HepG2 (cell line): Measurements from ENCODE around the gene RBCK1. TPM values are rescaled to one million over a fixed set of nuclear protein-coding genes. Genes with fewer than 3 reads are reported as not detected.

Experiments
- ADNP ChIP-seq: sonication (generic); formaldehyde crosslinking; IDR thresholded peaks from 2 replicates; pipeline ENCODE4 v1.4.0; 2020; ENCODE audit warnings: missing genetic modification reagents
- CBX5 ChIP-seq: sonication (generic); formaldehyde crosslinking; IDR thresholded peaks from 2 replicates; pipeline ENCODE4 v1.4.0; 2020; ENCODE audit warnings: missing genetic modification reagents, borderline replicate concordance
- CHD2 ChIP-seq: IDR thresholded peaks from 2 replicates; pipeline ENCODE4 v1.6.1; 2011; ENCODE audit warnings: low read depth, low read length, improper control_type of control experiment
- EP300 ChIP-seq, 3 experiments: sonication (generic) in 1 of 3; formaldehyde crosslinking in 1 of 3; IDR thresholded peaks; 2 replicates each; pipeline versions ENCODE4 v1.5.1 to v1.6.1; 2011 to 2020; ENCODE audit warnings: low read depth in 2 of 3, low read length in 2 of 3, borderline replicate concordance in 1 of 3, improper control_type of control experiment in 1 of 3, mild to moderate bottlenecking in 1 of 3, missing genetic modification reagents in 1 of 3, moderate library complexity in 1 of 3
- GATA4 ChIP-seq: sonication (generic); IDR thresholded peaks from 2 replicates; pipeline ENCODE4 v1.6.1; 2016; ENCODE audit warnings: antibody characterized with exemption, low read depth, borderline replicate concordance
- HNF4G ChIP-seq, 2 experiments: sonication (generic) in 1 of 2; formaldehyde crosslinking in 1 of 2; IDR thresholded peaks; 2 replicates each; pipeline versions ENCODE4 v1.4.0 to v1.6.1; 2011 to 2020; ENCODE audit warnings: borderline replicate concordance in 2 of 2, low read depth in 2 of 2, mild to moderate bottlenecking in 2 of 2, low read length in 1 of 2, missing genetic modification reagents in 1 of 2, moderate library complexity in 1 of 2
- KLF13 ChIP-seq: sonication (generic); formaldehyde crosslinking; IDR thresholded peaks from 2 replicates; pipeline ENCODE4 v1.4.0; 2020; ENCODE audit warnings: mild to moderate bottlenecking, missing genetic modification reagents
- MEIS1 ChIP-seq: sonication (generic); formaldehyde crosslinking; IDR thresholded peaks from 2 replicates; pipeline ENCODE4 v1.9.0; 2021; ENCODE audit warnings: mild to moderate bottlenecking, missing genetic modification reagents, moderate library complexity, borderline replicate concordance
- NR2F2 ChIP-seq: IDR thresholded peaks from 2 replicates; pipeline ENCODE4 v1.6.1; 2012; ENCODE audit warnings: low read depth, inconsistent platforms, borderline replicate concordance
- SAP130 ChIP-seq: IDR thresholded peaks from 2 replicates; pipeline ENCODE4 v1.6.1; 2016; ENCODE audit warnings: low read depth
- SMAD3 ChIP-seq: sonication (generic); formaldehyde crosslinking; IDR thresholded peaks from 2 replicates; pipeline ENCODE4 v1.4.0; 2020; ENCODE audit warnings: missing genetic modification reagents
- SOX6 ChIP-seq, 2 experiments: fragments of 450-650 bp in 1 of 2; sonication (generic) in 1 of 2; formaldehyde crosslinking in 1 of 2; IDR thresholded peaks; 2 replicates each; pipeline versions ENCODE4 v1.4.0 to v1.6.1; 2017 to 2020; ENCODE audit warnings: antibody characterized with exemption in 1 of 2, mild to moderate bottlenecking in 1 of 2, missing genetic modification reagents in 1 of 2
- TARDBP ChIP-seq: sonication (generic); formaldehyde crosslinking; IDR thresholded peaks from 2 replicates; pipeline ENCODE4 v1.8.0; 2022; ENCODE audit warnings: mild to moderate bottlenecking, missing genetic modification reagents
- TBX2 ChIP-seq: sonication (generic); formaldehyde crosslinking; IDR thresholded peaks from 2 replicates; pipeline ENCODE4 v1.5.0; 2020; ENCODE audit warnings: missing genetic modification reagents, mild to moderate bottlenecking, borderline replicate concordance
- ZBTB8A ChIP-seq: sonication (generic); formaldehyde crosslinking; IDR thresholded peaks from 2 replicates; pipeline ENCODE4 v1.4.0; 2020; ENCODE audit warnings: mild to moderate bottlenecking, low read depth, missing genetic modification reagents, borderline replicate concordance
- ZFP82 ChIP-seq: sonication (generic); formaldehyde crosslinking; IDR thresholded peaks from 2 replicates; pipeline ENCODE4 v1.5.1; 2020; ENCODE audit warnings: mild to moderate bottlenecking, missing genetic modification reagents, borderline replicate concordance
- ZNF136 ChIP-seq: sonication (generic); formaldehyde crosslinking; IDR thresholded peaks from 2 replicates; pipeline ENCODE4 v1.8.1; 2022; ENCODE audit warnings: low read depth, mild to moderate bottlenecking, moderate library complexity, missing genetic modification reagents
- ZNF629 ChIP-seq: sonication (generic); formaldehyde crosslinking; conservative IDR thresholded peaks from 2 replicates; pipeline ENCODE4 v1.5.0; 2020; ENCODE audit warnings: missing genetic modification reagents
- polyA plus RNA-seq, 8 experiments: library from polyadenylated mRNA; depleted of rRNA in 3 of 8; stranded (reverse) in 7 of 8; unstranded in 1 of 8; fragments of >200 nt; fragmentation: Illumina TruSeq in 4 of 8; extraction: Trizol in 4 of 8; gene quantifications; 2 replicates each; pipeline versions ENCODE4 v1.2.1 to v1.2.3, GENCODE V29; 2011 to 2016; ENCODE audit warnings: low read depth in 4 of 8, missing spikeins in 1 of 8, mixed read lengths in 1 of 8; ENCODE audit not compliant: insufficient read depth in 1 of 8
- total RNA-seq, 5 experiments: library from RNA; depleted of rRNA; stranded (reverse); fragments of >200 nt; fragmentation: Illumina TruSeq; extraction: Trizol; gene quantifications; 2 replicates each; pipeline ENCODE4 v1.2.3, GENCODE V29; 2016; ENCODE audit warnings: low read depth in 1 of 5
- TF ChIP-seq, protein P1 (sequence below): sonication (generic); formaldehyde crosslinking; IDR thresholded peaks from 2 replicates; pipeline ENCODE4 v1.5.0; 2020; ENCODE audit warnings: mild to moderate bottlenecking, missing genetic modification reagents, borderline replicate concordance
- TF ChIP-seq, protein P2 (sequence below): sonication (generic); formaldehyde crosslinking; conservative IDR thresholded peaks from 2 replicates; pipeline ENCODE4 v1.8.1; 2023; ENCODE audit warnings: missing genetic modification reagents
- TF ChIP-seq, protein P3 (sequence below): sonication (generic); formaldehyde crosslinking; IDR thresholded peaks from 2 replicates; pipeline ENCODE4 v1.5.0; 2020; ENCODE audit warnings: missing genetic modification reagents

The RBCK1 gene
- total and polyA plus RNA-seq, 2 of the 13 experiments (the other 11 are each of a cell fraction or from before 2014, with no cell fraction given) = 149 to 215 TPM

DNA sequence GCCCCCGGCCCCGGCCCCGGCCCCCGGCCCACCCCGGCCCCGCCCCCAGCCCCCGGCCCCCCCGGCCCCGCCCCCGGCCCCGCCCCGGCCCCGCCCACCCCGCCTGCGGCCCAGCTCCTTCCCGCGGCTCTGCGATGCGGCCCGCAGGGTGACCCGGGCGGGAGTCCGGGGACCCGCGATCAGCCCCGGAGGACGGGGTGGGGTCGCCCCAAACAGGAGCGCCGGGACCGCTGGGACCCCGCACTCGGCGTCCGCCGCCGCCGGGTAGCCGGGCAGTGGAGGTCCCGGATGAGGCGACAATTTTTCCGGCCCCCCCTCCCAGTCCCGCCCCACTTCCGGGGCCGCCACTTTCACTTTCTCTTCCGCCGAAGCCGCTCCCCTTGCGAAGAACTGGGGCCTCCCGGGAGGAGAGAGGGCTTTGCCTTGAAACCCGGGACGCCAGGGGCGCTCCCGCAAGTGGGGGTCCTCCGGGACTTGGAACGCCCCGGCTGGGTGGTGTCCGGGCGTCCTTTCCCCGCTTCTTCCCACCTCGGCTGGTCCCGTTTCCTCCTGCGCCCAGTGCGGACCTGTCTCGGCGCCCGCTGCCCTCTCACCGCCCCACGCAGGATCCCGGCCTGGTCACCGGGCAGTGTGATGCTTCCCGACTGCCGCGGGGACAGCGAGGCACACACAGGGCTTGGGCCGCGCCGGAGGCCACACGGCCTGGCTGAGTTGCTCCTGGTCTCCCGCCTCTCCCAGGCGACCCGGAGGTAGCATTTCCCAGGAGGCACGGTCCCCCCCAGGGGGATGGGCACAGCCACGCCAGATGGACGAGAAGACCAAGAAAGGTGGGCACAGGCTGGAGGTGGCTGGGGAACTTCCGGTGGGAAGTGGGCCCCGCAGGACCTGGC lies at the start of gene RBCK1 (continued):
- TF ChIP-seq, protein P1, sequence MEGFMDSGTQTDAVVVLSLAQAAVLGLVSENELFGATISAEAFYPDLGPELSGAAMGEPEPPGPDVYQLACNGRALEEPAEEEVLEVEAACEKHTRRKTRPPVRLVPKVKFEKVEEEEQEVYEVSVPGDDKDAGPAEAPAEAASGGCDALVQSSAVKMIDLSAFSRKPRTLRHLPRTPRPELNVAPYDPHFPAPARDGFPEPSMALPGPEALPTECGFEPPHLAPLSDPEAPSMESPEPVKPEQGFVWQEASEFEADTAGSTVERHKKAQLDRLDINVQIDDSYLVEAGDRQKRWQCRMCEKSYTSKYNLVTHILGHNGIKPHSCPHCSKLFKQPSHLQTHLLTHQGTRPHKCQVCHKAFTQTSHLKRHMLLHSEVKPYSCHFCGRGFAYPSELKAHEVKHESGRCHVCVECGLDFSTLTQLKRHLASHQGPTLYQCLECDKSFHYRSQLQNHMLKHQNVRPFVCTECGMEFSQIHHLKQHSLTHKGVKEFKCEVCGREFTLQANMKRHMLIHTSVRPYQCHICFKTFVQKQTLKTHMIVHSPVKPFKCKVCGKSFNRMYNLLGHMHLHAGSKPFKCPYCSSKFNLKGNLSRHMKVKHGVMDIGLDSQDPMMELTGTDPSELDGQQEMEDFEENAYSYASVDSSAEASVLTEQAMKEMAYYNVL (CRISPR knock-in tag) = peak; percentile 88
- TF ChIP-seq ADNP (no peak), EP300 (IDR thresholded peaks at IDR 0.05; ENCODE audit: low read depth in 2 of 2, low read length in 2 of 2) (peak in 1 of 2 experiments; percentile 24; a peak in 2 of 4 replicates), EP300 (CRISPR knock-in tag; IDR thresholded peaks at IDR 0.05; ENCODE audit: borderline replicate concordance) (0 out of 2 replicates have a peak, but pooled peaks have one; percentile 36), SMAD3 (CRISPR knock-in tag) (peak; percentile 18), TBX2 (CRISPR knock-in tag) (peak; percentile 83), ZNF136 (CRISPR knock-in tag) (peak; percentile 85), NR2F2 (peak; percentile 9; the same call in 1 of the 2 replicates), SOX6 (IDR thresholded peaks at IDR 0.05) (no peak), SOX6 (CRISPR knock-in tag; IDR thresholded peaks at IDR 0.05) (peak; percentile 64), ZBTB8A (CRISPR knock-in tag) (no peak), KLF13 (CRISPR knock-in tag) (peak; percentile 78), ZNF629 (CRISPR knock-in tag) (peak; percentile 41; the same call in 1 of the 2 replicates), ZFP82 (CRISPR knock-in tag) (no peak; the same call in 1 of the 2 replicates), HNF4G (IDR thresholded peaks at IDR 0.05; ENCODE audit: borderline replicate concordance, low read depth, low read length) (no peak), HNF4G (CRISPR knock-in tag; IDR thresholded peaks at IDR 0.05; ENCODE audit: borderline replicate concordance, low read depth) (peak; percentile 71; the same call in 1 of the 2 replicates), MEIS1 (CRISPR knock-in tag) (peak; percentile 43; the same call in 1 of the 2 replicates), TARDBP (CRISPR knock-in tag) (peak; percentile 35; the same call in 1 of the 2 replicates), GATA4 (no peak), SAP130 (CRISPR knock-in tag) (peak; percentile 80; the same call in 1 of the 2 replicates), CBX5 (peak; percentile 49), CHD2 (no peak)
- TF ChIP-seq, protein P2, sequence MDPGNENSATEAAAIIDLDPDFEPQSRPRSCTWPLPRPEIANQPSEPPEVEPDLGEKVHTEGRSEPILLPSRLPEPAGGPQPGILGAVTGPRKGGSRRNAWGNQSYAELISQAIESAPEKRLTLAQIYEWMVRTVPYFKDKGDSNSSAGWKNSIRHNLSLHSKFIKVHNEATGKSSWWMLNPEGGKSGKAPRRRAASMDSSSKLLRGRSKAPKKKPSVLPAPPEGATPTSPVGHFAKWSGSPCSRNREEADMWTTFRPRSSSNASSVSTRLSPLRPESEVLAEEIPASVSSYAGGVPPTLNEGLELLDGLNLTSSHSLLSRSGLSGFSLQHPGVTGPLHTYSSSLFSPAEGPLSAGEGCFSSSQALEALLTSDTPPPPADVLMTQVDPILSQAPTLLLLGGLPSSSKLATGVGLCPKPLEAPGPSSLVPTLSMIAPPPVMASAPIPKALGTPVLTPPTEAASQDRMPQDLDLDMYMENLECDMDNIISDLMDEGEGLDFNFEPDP (CRISPR knock-in tag) = 0 out of 2 replicates have a peak, but pooled peaks have one; percentile 98
- TF ChIP-seq, protein P3, sequence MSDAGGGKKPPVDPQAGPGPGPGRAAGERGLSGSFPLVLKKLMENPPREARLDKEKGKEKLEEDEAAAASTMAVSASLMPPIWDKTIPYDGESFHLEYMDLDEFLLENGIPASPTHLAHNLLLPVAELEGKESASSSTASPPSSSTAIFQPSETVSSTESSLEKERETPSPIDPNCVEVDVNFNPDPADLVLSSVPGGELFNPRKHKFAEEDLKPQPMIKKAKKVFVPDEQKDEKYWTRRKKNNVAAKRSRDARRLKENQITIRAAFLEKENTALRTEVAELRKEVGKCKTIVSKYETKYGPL (CRISPR knock-in tag) = peak; percentile 60; the same call in 1 of the 2 replicates
